Keratinocyte (primary cell): ENCODE results near the gene HOXB6. TPM values are rescaled to one million over a fixed set of nuclear protein-coding genes. Genes with fewer than 3 reads are reported as not detected.
A peak's percentile ranks its signal among the peaks of the same experiment; 100 is the strongest.

ENCODE experiments used
- DNase-seq: peaks from one replicate; pipeline ENCODE4 v3.0.0-alpha.2; 2011; ENCODE audit warnings: low read depth, missing footprints, low spot score
- FAIRE-seq: peaks from 2 replicates; lab custom pipeline; 2011; peaks lifted over from hg19 to GRCh38; lab: Jason Lieb, UNC
- H2AFZ ChIP-seq: 2 replicates; pipeline ENCODE4 v1.6.0; 2012; ENCODE audit warnings: low read length, control low read depth, inconsistent platforms; ENCODE audit not compliant: control insufficient read depth
- H3K27ac ChIP-seq: 2 replicates; pipeline ENCODE4 v1.5.1; 2011; ENCODE audit warnings: low read length; ENCODE audit not compliant: control insufficient read depth, insufficient read depth
- H3K27me3 ChIP-seq: 3 replicates; pipeline ENCODE4 v1.6.0; 2011; ENCODE audit warnings: low read length; ENCODE audit not compliant: control insufficient read depth, insufficient read depth; ENCODE audit errors: extremely low read depth
- H3K36me3 ChIP-seq, 2 experiments: 2 replicates in 1 of 2; 3 replicates in 1 of 2; pipeline ENCODE4 v1.5.1; 2011; ENCODE audit warnings: low read length in 2 of 2, mild to moderate bottlenecking in 1 of 2; ENCODE audit not compliant: control insufficient read depth in 2 of 2, insufficient read depth in 2 of 2; ENCODE audit errors: extremely low read depth in 1 of 2
- H3K4me1 ChIP-seq: 3 replicates; pipeline ENCODE4 v1.5.1; 2011; ENCODE audit warnings: low read length; ENCODE audit not compliant: control insufficient read depth, insufficient read depth; ENCODE audit errors: extremely low read depth
- H3K4me2 ChIP-seq: 3 replicates; pipeline ENCODE4 v1.6.0; 2011; ENCODE audit warnings: low read depth, low read length; ENCODE audit not compliant: control insufficient read depth, insufficient read depth; ENCODE audit errors: extremely low read depth
- H3K4me3 ChIP-seq, 3 experiments: fragments of 200-600 bp in 1 of 3; sonication (generic) in 1 of 3; 2 replicates in 2 of 3; 3 replicates in 1 of 3; pipeline ENCODE4 v1.5.1; 2011 to 2016; ENCODE audit warnings: low read length in 3 of 3, mild to moderate bottlenecking in 3 of 3, control low read depth in 2 of 3, inconsistent platforms in 1 of 3, low read depth in 1 of 3, mixed read lengths in 1 of 3, mixed run types in 1 of 3, moderate library complexity in 1 of 3; ENCODE audit not compliant: control insufficient read depth in 2 of 3, insufficient read depth in 2 of 3; ENCODE audit errors: extremely low read depth in 1 of 3
- H3K79me2 ChIP-seq: 2 replicates; pipeline ENCODE4 v1.6.0; 2012; ENCODE audit warnings: low read length; ENCODE audit not compliant: control insufficient read depth, insufficient read depth
- H3K9ac ChIP-seq: 3 replicates; pipeline ENCODE4 v1.6.0; 2011; ENCODE audit warnings: low read length; ENCODE audit not compliant: control insufficient read depth, insufficient read depth; ENCODE audit errors: extremely low read depth
- H3K9me1 ChIP-seq: 3 replicates; pipeline ENCODE4 v1.6.0; 2011; ENCODE audit warnings: low read length; ENCODE audit not compliant: control insufficient read depth, insufficient read depth; ENCODE audit errors: extremely low read depth
- H3K9me3 ChIP-seq: 2 replicates; pipeline ENCODE4 v1.5.1; 2012; ENCODE audit warnings: low read depth, low read length; ENCODE audit not compliant: control insufficient read depth
- H4K20me1 ChIP-seq: 3 replicates; pipeline ENCODE4 v1.6.0; 2011; ENCODE audit warnings: low read length; ENCODE audit not compliant: control insufficient read depth, insufficient read depth; ENCODE audit errors: extremely low read depth
- EZH2 ChIP-seq: IDR thresholded peaks from one replicate; pipeline ENCODE4 v1.6.1; 2012; ENCODE audit warnings: inconsistent platforms, mild to moderate bottlenecking, low read length, moderate library complexity
- dilution Hi-C: fragments of 300-500 bp; cut with MboI; formaldehyde crosslinking; loops from one replicate; pipeline ENCODE4 v1.7.0; 2020; ENCODE audit warnings: low sequenced_read_pairs; ENCODE audit not compliant: extremely low pct_ligation_motif_present
- polyA plus RNA-seq, 5 experiments: library from polyadenylated mRNA; depleted of rRNA in 3 of 5; stranded (reverse) in 3 of 5; stranded (forward) in 1 of 5; unstranded in 1 of 5; fragments of >200 nt; gene quantifications; 1 replicate in 1 of 5; 2 replicates in 3 of 5; 3 replicates in 1 of 5; pipeline versions ENCODE4 v1.2.1 to v1.2.3, GENCODE V29; 2011 to 2012; ENCODE audit warnings: missing spikeins in 2 of 5, low read depth in 1 of 5, low replicate concordance in 1 of 5
- TF ChIP-seq, protein P1 (sequence below), 3 experiments: IDR thresholded peaks in 1 of 3; conservative IDR thresholded peaks in 1 of 3; optimal IDR thresholded peaks in 1 of 3; 2 replicates in 2 of 3; 3 replicates in 1 of 3; pipeline versions ENCODE3 to v1.5.1; 2011; ENCODE audit warnings: low read length in 3 of 3, mild to moderate bottlenecking in 3 of 3, moderate library complexity in 2 of 3, control low read depth in 1 of 3, inconsistent platforms in 1 of 3; ENCODE audit not compliant: insufficient read depth in 2 of 3; ENCODE audit errors: extremely low read depth in 1 of 3

The HOXB6 gene
- polyA plus RNA-seq, 1 donor (not counting 4 experiments of a cell fraction or from before 2014, with no cell fraction given): 0.62 TPM

GRCh38 chr17:48640858-48641180 lies 36.0 kb upstream of the HOXB6 start:
- no peak overlapping the region for H3K4me2 ChIP-seq
- H3K27me3 ChIP-seq: peaks cover 100% of the 10 kb centered on the region
- H3K4me3 ChIP-seq: no peak overlapping the region
- H3K36me3 ChIP-seq: no peaks in the 10 kb centered on the region
- no peaks in the 10 kb centered on the region for H3K79me2 ChIP-seq
- H2AFZ ChIP-seq: no peak overlapping the region
- no peak for DNase-seq
- peaks cover 4% of the 10 kb centered on the region for H4K20me1 ChIP-seq
- dilution Hi-C loops: no loop called here
- no peaks in the 10 kb centered on the region for H3K9me3 ChIP-seq
- no peaks in the 10 kb centered on the region for H3K4me1 ChIP-seq
- FAIRE-seq: no peak
- H3K9me1 ChIP-seq: no peaks in the 10 kb centered on the region
- no peak overlapping the region for H3K9ac ChIP-seq
- no peak for TF ChIP-seq EZH2
- TF ChIP-seq, protein P1, sequence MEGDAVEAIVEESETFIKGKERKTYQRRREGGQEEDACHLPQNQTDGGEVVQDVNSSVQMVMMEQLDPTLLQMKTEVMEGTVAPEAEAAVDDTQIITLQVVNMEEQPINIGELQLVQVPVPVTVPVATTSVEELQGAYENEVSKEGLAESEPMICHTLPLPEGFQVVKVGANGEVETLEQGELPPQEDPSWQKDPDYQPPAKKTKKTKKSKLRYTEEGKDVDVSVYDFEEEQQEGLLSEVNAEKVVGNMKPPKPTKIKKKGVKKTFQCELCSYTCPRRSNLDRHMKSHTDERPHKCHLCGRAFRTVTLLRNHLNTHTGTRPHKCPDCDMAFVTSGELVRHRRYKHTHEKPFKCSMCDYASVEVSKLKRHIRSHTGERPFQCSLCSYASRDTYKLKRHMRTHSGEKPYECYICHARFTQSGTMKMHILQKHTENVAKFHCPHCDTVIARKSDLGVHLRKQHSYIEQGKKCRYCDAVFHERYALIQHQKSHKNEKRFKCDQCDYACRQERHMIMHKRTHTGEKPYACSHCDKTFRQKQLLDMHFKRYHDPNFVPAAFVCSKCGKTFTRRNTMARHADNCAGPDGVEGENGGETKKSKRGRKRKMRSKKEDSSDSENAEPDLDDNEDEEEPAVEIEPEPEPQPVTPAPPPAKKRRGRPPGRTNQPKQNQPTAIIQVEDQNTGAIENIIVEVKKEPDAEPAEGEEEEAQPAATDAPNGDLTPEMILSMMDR (optimal IDR thresholded peaks at IDR 0.05 in 1 of 3, IDR thresholded peaks at IDR 0.05 in 1 of 3, conservative IDR thresholded peaks at IDR 0.05 in 1 of 3; ENCODE audit: extremely low read depth in 1 of 3, insufficient read depth in 2 of 3, low read length in 3 of 3): no peak
- H3K27ac ChIP-seq: no peak overlapping the region

DNA sequence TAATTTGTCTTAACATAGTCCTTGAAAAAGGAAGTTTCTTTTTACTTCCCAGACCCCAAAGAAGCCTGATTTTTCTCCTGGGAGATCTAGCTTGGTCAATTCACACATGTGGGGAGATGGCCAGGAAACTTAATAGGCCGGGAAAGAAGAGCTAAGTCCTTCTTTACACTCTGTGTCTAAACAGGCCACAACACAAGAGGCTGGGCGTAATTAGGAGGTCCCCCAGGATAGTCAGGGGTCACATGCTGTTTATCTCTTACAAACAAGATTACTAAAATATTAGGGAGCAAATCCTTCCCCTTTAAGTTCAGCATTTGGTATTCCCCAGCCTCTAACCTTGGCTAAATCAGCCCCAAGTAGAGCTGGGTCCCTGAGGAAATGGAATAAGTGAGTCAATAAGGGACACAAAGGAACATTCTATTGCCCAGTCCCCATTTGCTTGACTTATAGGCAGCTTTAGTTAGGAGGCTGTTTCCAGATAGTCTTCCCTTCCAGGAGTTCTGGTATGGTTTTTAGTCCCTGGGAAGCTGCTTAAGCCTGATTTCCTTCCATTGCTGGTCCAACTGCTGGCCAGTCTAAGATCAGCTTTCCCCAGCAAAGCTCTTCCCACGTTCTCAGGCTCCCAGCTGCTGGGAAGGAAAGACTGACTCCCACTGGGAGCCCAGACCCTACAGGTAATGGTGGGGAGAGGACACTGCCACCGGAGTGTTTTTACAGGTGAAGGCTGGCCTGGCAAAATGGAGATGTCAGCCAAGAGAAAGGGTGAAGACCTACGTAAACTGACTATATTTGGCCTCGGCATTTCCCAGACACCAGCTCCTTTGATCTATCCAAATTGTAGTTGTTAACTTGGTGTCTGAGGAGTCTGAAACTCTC lies 35.4 kb upstream of the HOXB6 start:
- Histone ChIP-seq H3K79me2 (no peaks in the 10 kb centered on the region), H3K4me2 (no peak overlapping the region), H3K9ac (no peak overlapping the region), H2AFZ (no peak overlapping the region), H3K36me3 (no peaks in the 10 kb centered on the region), H4K20me1 (peaks cover 4% of the 10 kb centered on the region), H3K4me3 (no peak overlapping the region), H3K9me1 (no peaks in the 10 kb centered on the region), H3K9me3 (no peaks in the 10 kb centered on the region), H3K27me3 (peaks cover 100% of the 10 kb centered on the region), H3K27ac (no peak overlapping the region), H3K4me1 (no peaks in the 10 kb centered on the region)
- dilution Hi-C loops: no loop called here
- FAIRE-seq: no peak
- DNase-seq: no peak
- peak; percentile 7 for TF ChIP-seq EZH2
- TF ChIP-seq, protein P1 (optimal IDR thresholded peaks at IDR 0.05 in 1 of 3, IDR thresholded peaks at IDR 0.05 in 1 of 3, conservative IDR thresholded peaks at IDR 0.05 in 1 of 3; ENCODE audit: extremely low read depth in 1 of 3, insufficient read depth in 2 of 3, low read length in 3 of 3): no peak
